Measurements from ENCODE around the gene DNAJB4.
A peak's percentile ranks its signal among the peaks of the same experiment; 100 is the strongest.

DNA sequence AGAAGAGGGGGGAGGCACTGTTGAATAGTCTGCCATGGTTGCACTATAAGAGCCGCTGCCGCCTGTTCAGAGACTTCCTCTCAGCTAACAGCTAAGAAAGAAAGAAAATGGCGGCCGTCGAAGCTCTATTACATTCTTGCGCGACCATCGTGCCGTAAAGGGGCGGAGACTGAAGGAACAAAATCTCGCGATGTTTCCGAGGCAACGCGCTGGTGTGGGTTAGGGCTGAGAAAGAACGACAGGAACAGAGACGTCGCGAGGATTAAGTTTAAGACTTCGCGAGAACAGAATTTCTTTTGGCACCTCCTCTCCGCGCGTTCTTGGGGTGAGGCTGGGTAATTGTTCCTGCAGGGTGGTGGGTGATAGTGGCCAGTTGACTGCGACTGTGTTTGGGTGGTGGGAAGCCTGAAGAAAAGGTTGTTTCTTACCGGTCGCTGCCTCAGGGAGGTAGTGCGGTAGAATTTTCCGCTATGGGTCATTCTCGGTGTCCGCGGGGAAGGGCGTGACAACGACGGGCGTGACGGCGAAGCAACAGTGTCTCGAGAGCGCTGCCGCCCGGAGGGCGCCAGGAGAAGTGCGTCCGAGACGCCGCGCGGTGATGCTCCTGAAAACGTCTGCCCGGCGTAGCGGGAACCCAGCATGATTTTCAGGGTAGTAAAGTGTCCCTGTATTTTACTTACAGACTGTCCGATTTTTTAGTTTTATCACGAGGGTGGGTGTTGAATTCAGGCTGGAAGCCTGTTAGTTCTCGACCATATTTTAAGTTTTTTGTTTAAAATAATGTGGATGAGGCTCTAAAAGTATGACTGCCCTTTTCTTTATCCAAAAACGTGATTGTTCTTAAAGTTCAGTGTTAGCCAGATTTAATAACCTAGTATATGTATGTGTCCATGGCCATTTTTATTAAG is 25.5 kb upstream of the DNAJB4 start, which contains the start of gene FUBP1:
- TF ChIP-seq, protein P1, sequence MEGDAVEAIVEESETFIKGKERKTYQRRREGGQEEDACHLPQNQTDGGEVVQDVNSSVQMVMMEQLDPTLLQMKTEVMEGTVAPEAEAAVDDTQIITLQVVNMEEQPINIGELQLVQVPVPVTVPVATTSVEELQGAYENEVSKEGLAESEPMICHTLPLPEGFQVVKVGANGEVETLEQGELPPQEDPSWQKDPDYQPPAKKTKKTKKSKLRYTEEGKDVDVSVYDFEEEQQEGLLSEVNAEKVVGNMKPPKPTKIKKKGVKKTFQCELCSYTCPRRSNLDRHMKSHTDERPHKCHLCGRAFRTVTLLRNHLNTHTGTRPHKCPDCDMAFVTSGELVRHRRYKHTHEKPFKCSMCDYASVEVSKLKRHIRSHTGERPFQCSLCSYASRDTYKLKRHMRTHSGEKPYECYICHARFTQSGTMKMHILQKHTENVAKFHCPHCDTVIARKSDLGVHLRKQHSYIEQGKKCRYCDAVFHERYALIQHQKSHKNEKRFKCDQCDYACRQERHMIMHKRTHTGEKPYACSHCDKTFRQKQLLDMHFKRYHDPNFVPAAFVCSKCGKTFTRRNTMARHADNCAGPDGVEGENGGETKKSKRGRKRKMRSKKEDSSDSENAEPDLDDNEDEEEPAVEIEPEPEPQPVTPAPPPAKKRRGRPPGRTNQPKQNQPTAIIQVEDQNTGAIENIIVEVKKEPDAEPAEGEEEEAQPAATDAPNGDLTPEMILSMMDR (IDR thresholded peaks at IDR 0.05): peak; percentile 61 to 80 (median 66)
- TF ChIP-seq POLR2A (IDR thresholded peaks at IDR 0.05) (peak; percentile 58 to 63), EP300 (IDR thresholded peaks at IDR 0.05) (peak in 1 of 4 donors; percentile 32), POLR2AphosphoS5 (IDR thresholded peaks at IDR 0.05) (peak; percentile 67 to 87 (median 80))
